GM12801 (cell line): Measurements from ENCODE around the gene ZDBF2.

Experiments used
- TF ChIP-seq, protein P1 (sequence below): IDR thresholded peaks from one replicate; pipeline ENCODE4 v1.5.1; 2011; ENCODE audit warnings: control low read depth; ENCODE audit not compliant: insufficient read length; ENCODE audit errors: extremely low read depth

ZDBF2 gene

DNA sequence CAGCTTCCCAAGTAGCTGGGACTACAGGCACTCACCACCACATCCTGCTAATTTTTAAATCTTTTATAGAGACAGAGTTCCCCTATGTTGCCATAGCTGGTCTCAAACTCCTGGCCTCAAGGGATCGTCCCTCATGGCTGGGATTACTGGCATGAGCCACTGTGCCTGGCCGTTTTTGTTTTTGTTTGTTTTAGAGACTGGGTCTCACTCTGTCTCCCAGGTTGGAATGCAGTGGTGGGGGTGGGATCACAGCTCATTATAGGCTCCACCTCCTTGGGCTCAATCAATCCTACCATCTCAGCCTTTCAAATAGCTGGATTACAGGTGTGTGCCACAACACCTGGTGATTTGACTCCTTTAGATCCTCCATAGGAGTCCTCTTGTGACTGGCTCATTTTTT, 19.5 kb upstream of the ZDBF2 start:
- TF ChIP-seq, protein P1, sequence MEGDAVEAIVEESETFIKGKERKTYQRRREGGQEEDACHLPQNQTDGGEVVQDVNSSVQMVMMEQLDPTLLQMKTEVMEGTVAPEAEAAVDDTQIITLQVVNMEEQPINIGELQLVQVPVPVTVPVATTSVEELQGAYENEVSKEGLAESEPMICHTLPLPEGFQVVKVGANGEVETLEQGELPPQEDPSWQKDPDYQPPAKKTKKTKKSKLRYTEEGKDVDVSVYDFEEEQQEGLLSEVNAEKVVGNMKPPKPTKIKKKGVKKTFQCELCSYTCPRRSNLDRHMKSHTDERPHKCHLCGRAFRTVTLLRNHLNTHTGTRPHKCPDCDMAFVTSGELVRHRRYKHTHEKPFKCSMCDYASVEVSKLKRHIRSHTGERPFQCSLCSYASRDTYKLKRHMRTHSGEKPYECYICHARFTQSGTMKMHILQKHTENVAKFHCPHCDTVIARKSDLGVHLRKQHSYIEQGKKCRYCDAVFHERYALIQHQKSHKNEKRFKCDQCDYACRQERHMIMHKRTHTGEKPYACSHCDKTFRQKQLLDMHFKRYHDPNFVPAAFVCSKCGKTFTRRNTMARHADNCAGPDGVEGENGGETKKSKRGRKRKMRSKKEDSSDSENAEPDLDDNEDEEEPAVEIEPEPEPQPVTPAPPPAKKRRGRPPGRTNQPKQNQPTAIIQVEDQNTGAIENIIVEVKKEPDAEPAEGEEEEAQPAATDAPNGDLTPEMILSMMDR = no peak

DNA sequence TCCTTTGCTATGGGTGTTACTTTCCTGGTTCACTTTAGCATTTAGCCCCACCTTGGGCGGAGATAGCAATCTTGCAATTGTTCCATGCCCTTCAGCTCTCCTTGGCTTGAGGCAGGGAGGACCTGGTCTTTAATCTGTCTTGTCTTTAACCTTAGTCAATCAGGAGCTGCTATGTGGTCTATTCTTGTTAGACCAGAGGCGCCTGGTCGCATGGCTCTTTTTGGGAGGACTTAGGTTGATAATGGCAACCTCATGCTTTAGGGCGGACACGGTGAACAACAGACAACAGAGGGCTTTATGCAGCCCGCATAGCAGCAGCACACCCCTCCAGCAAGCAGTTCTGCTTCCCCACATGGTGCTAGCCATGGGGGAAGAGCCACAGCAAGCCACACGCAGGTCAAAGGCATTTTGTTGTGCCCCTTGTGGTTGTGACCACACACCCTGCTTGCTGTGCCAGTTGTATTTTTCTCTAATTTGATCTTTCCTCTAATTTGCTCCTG, 17.7 kb upstream of the ZDBF2 start:
- TF ChIP-seq, protein P1 = no peak

DNA sequence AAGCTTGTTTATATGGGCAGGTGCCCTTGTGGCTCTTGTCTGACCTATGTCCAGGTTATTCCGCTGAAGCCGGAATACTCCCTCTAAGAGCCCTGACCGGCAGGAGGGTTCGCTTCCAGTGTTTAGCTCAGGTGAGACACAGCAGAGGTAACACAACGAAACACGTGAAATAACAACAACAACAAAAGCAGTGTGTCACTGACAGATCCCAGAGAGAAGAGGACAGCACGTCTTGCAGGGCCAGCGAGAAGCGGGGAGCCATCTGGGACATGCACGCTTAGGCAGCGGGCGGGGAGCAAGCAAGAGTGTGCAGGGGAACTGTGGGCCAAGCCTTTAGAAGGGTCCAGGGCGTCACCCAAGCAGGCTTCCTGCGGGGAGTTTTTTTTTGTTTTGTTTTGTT, 17.1 kb upstream of the ZDBF2 start:
- TF ChIP-seq, protein P1 = no peak

DNA sequence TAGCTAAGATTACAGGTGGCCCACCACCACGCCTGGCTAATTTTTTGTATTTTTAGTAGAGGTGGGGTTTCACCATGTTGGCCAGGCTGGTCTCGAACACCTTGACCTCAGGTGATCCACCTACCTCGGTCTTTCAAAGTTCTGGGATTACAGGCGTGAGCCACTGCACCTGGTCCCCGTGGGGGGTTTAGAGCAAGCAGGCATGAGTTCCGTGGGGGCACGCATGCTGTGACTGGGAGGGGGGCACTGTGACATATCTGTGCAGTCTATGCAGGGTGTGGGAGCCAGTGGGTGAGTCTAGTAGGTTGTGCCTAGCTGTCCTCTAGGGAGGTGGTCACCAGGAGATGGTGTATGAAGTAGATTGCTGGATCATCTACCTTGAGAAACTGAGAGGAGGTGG, 16.6 kb upstream of the ZDBF2 start:
- TF ChIP-seq, protein P1 = no peak

DNA sequence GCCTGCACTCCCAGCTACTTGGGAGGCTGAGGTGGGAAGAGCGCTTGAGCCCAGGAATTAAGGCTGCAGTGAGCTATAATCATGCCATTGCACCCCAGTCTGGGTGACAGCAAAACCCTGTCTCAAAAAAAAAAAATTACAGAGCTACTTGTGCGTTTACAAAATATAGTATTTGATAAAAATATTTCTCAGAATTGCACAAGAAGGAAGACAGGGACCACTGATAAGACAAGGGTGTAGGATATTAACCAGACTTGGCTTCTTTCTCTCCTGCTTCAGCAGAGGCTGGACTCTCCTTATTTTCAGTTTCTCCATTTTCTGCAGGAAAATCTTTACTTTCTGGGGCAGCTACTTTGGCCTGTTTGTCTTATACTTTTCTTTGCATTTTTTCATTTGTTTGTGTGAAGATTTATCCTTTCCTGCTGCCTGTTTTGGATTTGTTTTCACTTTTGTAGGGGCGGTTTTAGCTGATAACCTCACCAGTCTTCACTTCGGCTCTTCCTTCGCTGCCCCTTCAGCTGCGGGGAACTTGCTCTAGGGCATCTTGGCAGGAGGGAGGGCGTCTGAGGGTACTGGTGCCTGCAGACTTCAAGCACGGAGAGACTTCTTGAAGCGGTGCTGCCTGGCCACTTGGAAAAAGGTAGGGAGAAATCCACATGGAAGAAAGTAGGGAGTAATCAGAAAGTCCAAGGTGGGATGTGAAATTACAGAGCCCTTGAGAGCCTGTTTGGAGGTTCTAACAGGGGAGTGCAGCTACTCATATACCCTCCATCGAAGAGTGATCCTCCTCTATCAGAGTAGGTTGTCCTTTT, 14.9 kb upstream of the ZDBF2 start:
- TF ChIP-seq, protein P1 = no peak

DNA sequence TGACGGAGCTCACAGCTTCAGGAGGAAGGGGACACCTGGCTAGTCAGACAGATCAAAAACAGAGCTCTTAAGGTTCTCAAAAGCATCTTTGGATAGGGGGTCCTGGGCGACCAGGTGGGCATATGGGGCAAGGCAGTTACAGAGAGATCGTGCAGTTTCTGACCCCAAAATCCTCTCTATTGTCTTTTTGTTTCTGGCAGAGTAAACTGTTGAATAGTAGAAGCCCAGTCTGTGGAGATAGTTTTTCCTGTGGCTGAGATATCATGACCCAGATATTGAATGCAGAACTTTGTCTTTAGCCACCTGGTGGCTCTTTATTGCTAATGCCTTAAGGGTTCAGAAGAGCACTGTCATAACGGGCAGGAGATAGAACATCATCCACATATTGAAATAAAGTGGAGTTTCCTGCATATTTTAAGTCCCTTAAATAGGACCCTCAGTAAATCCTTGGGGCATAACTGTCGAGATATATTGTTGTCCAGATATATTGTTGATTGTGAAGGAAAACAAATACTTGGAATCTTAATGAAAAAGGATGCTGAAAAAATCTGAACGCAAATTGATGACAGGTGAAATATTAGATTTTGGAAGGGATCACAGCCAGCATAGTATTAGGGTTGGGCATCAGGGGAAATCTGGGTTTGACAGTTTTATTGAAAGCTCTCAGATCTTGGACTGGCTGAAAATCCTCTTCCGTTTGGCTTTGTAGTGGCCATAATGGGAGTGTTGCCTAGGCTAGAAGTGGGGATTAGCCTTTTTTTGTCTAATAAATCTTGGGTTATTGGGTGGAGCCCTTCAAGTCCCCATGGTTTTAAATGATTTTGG, 14.1 kb upstream of the ZDBF2 start:
- TF ChIP-seq, protein P1 = no peak

DNA sequence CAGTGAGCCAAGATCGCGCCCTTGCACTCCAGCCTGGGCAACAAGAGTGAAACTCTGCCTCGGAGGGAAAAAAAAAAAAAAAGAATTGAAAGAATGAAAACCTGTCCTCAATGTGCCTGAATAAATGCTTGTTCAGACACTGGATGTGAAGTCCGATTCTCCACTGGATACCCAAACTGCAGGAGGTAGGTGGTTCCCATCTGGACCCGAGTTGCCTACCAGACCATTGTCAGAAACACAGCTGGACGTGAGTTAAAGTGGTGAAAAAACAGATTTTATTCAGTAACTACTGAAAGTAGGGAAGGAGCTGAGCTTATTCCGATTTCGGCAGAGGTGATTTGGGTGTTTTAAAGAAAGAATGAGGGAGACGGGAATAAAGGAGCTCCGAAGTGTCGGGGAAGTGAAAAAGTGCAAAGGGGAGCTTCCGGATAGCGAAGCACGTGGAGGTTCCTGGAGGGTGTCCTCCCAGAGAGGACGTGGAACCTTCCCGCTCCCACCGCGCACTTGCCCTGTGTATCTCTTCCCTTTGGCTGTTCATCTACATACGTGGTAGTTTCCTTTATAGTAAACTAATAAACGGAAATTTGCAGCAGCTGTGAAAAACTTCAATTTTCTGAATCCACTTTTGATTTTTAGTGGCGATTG, 10.4 kb upstream of the ZDBF2 start:
- TF ChIP-seq, protein P1 = no peak
